ENCODE measurements around the gene KATNB1. TPM values are rescaled to one million over a fixed set of nuclear protein-coding genes. Genes with fewer than 3 reads are reported as not detected.

KATNB1 gene
- total and polyA plus RNA-seq, 7 experiments from 2014 or later = 20.4 to 32.9 (median 26.0) TPM

GRCh38 chr16:57694725-57695679 is 40.6 kb upstream of the KATNB1 start, which contains the start of gene DRC7:
Gene DRC7, plus strand, starts transcription at chr16:57694806. Its CDS starts 3,144 bp downstream, at chr16:57697950.
- H3K4me1 ChIP-seq (ENCODE audit: control insufficient read depth in 2 of 2, insufficient read depth in 2 of 2, low read length in 2 of 2) = peaks cover 5% of the 10 kb centered on the region in 2 donors
- no peaks in the 10 kb centered on the region for H3K36me3 ChIP-seq (ENCODE audit: control insufficient read depth in 2 of 3, insufficient read depth in 3 of 3, low read length in 3 of 3)
- Mint-ChIP-seq H3K27me3 (peaks cover 0 to 9% (median 0%) of the 10 kb centered on the region in 5 donors), H3K4me1 (peaks cover 3 to 19% (median 10%) of the 10 kb centered on the region in 7 donors), H3K9me3 (no peaks in the 10 kb centered on the region), H3K27ac (peak within 1 kb of the TSS in 5 of 9 donors; percentile 48 to 87 (median 65)), H3K4me3 (peak within 1 kb of the TSS in 5 of 10 donors; percentile 4 to 75 (median 25)), H3K36me3 (no peaks in the 10 kb centered on the region)
- intact Hi-C loops (cut with micrococcal nuclease) = loop anchor here in 1 of 2 donors (5.0 kb wide), 1 partner anchor 42 kb away; the partner anchor contains the start of gene KATNB1
- no peaks in the 10 kb centered on the region for H3K27me3 ChIP-seq (ENCODE audit: control insufficient read depth in 2 of 2, insufficient read depth in 2 of 2, low read length in 2 of 2)
- H3K27ac ChIP-seq (ENCODE audit: low read depth, low read length) = no peak within 1 kb of the TSS
- CTCF ChIA-PET = no interaction called here
- peak; percentile 60 for ATAC-seq
- H3K9me3 ChIP-seq (ENCODE audit: control insufficient read depth in 2 of 3, low read length in 3 of 3) = no peaks in the 10 kb centered on the region
- peak in 2 of 9 donors; percentile 7 to 8 for DNase-seq
- POLR2A ChIA-PET = no interaction called here
- no peak within 1 kb of the TSS for H3K4me3 ChIP-seq (ENCODE audit: low read length)

GRCh38 chr16:57695680-57696069 is 39.9 kb upstream of the KATNB1 start:
- no peak overlapping the region for H3K4me3 ChIP-seq (ENCODE audit: low read length)
- CTCF ChIA-PET = no interaction called here

GRCh38 chr16:57696240-57696639 is 39.3 kb upstream of the KATNB1 start:
- intact Hi-C loops (cut with micrococcal nuclease) = no loop called here
- Mint-ChIP-seq H3K27ac (no peak overlapping the region), H3K36me3 (no peaks in the 10 kb centered on the region), H3K4me3 (no peak overlapping the region), H3K27me3 (peaks cover 0 to 9% (median 0%) of the 10 kb centered on the region in 5 donors), H3K9me3 (no peaks in the 10 kb centered on the region), H3K4me1 (peaks cover 0 to 10% (median 6%) of the 10 kb centered on the region in 7 donors)
- ChIA-PET CTCF (no interaction called here), POLR2A (no interaction called here)
- Histone ChIP-seq H3K9me3 (ENCODE audit: control insufficient read depth in 2 of 3, low read length in 3 of 3) (no peaks in the 10 kb centered on the region), H3K27me3 (ENCODE audit: control insufficient read depth in 2 of 2, insufficient read depth in 2 of 2, low read length in 2 of 2) (no peaks in the 10 kb centered on the region), H3K4me3 (ENCODE audit: low read length) (no peak overlapping the region), H3K27ac (ENCODE audit: low read depth, low read length) (no peak overlapping the region), H3K36me3 (ENCODE audit: control insufficient read depth in 2 of 3, insufficient read depth in 3 of 3, low read length in 3 of 3) (no peaks in the 10 kb centered on the region), H3K4me1 (ENCODE audit: control insufficient read depth in 2 of 2, insufficient read depth in 2 of 2, low read length in 2 of 2) (no peaks in the 10 kb centered on the region)
- no peak for ATAC-seq
- no peak for DNase-seq

More at GRCh38 chr16:57695680-57696069, 39.9 kb upstream of the KATNB1 start:
- H3K4me3 Mint-ChIP-seq = no peak overlapping the region
- DNase-seq (no peak), ATAC-seq (no peak)
- H3K27ac Mint-ChIP-seq = no peak overlapping the region
- POLR2A ChIA-PET = no interaction called here
- Histone ChIP-seq H3K36me3 (ENCODE audit: control insufficient read depth in 2 of 3, insufficient read depth in 3 of 3, low read length in 3 of 3) (no peaks in the 10 kb centered on the region), H3K27me3 (ENCODE audit: control insufficient read depth in 2 of 2, insufficient read depth in 2 of 2, low read length in 2 of 2) (no peaks in the 10 kb centered on the region), H3K9me3 (ENCODE audit: control insufficient read depth in 2 of 3, low read length in 3 of 3) (no peaks in the 10 kb centered on the region), H3K4me1 (ENCODE audit: control insufficient read depth in 2 of 2, insufficient read depth in 2 of 2, low read length in 2 of 2) (no peaks in the 10 kb centered on the region), H3K27ac (ENCODE audit: low read depth, low read length) (no peak overlapping the region)
- peaks cover 0 to 9% (median 0%) of the 10 kb centered on the region in 5 donors for H3K27me3 Mint-ChIP-seq
- no peaks in the 10 kb centered on the region for H3K36me3 Mint-ChIP-seq
- no peaks in the 10 kb centered on the region for H3K9me3 Mint-ChIP-seq
- peaks cover 0 to 13% (median 6%) of the 10 kb centered on the region in 7 donors for H3K4me1 Mint-ChIP-seq
- intact Hi-C loops (cut with micrococcal nuclease) = no loop called here

GRCh38 chr16:57697896-57698537 is 37.6 kb upstream of the KATNB1 start:
- Mint-ChIP-seq H3K4me1 (peaks cover 0 to 10% (median 6%) of the 10 kb centered on the region in 7 donors), H3K27ac (no peak overlapping the region), H3K4me3 (no peak overlapping the region), H3K36me3 (no peaks in the 10 kb centered on the region), H3K9me3 (no peaks in the 10 kb centered on the region), H3K27me3 (peaks cover 0 to 1% (median 0%) of the 10 kb centered on the region in 5 donors)
- POLR2A ChIA-PET = no interaction called here
- DNase-seq (no peak), ATAC-seq (no peak)
- intact Hi-C loops (cut with micrococcal nuclease) = no loop called here
- Histone ChIP-seq H3K27ac (ENCODE audit: low read depth, low read length) (no peak overlapping the region), H3K4me3 (ENCODE audit: low read length) (no peak overlapping the region), H3K27me3 (ENCODE audit: control insufficient read depth in 2 of 2, insufficient read depth in 2 of 2, low read length in 2 of 2) (no peaks in the 10 kb centered on the region), H3K4me1 (ENCODE audit: control insufficient read depth in 2 of 2, insufficient read depth in 2 of 2, low read length in 2 of 2) (no peaks in the 10 kb centered on the region), H3K9me3 (ENCODE audit: control insufficient read depth in 2 of 3, low read length in 3 of 3) (no peaks in the 10 kb centered on the region), H3K36me3 (ENCODE audit: control insufficient read depth in 2 of 3, insufficient read depth in 3 of 3, low read length in 3 of 3) (no peaks in the 10 kb centered on the region)
- CTCF ChIA-PET = no interaction called here

- Histone ChIP-seq H3K4me1 (ENCODE audit: control insufficient read depth in 2 of 2, insufficient read depth in 2 of 2, low read length in 2 of 2) (no peaks in the 10 kb centered on the region), H3K27me3 (ENCODE audit: control insufficient read depth in 2 of 2, insufficient read depth in 2 of 2, low read length in 2 of 2) (no peaks in the 10 kb centered on the region), H3K27ac (ENCODE audit: low read depth, low read length) (no peak overlapping the region), H3K36me3 (ENCODE audit: control insufficient read depth in 2 of 3, insufficient read depth in 3 of 3, low read length in 3 of 3) (no peaks in the 10 kb centered on the region), H3K9me3 (ENCODE audit: control insufficient read depth in 2 of 3, low read length in 3 of 3) (no peaks in the 10 kb centered on the region), H3K4me3 (ENCODE audit: low read length) (no peak overlapping the region)
- Mint-ChIP-seq H3K4me1 (peaks cover 0 to 10% (median 6%) of the 10 kb centered on the region in 7 donors), H3K27me3 (no peaks in the 10 kb centered on the region), H3K4me3 (no peak overlapping the region), H3K36me3 (no peaks in the 10 kb centered on the region), H3K27ac (no peak overlapping the region), H3K9me3 (no peaks in the 10 kb centered on the region)
- intact Hi-C loops (cut with micrococcal nuclease) = no loop called here
- POLR2A ChIA-PET = no interaction called here
- DNase-seq (no peak), ATAC-seq (no peak)
- CTCF ChIA-PET = interaction anchor here (0.9 kb wide), 1 partner anchor 179 kb away, joined by 3 read pairs; no protein-coding TSS in a partner anchor
Observed at GRCh38 chr16:57698812-57699405, 36.7 kb upstream of the KATNB1 start.

- ATAC-seq = no peak
- no peaks in the 10 kb centered on the region for H3K36me3 ChIP-seq (ENCODE audit: control insufficient read depth in 2 of 3, insufficient read depth in 3 of 3, low read length in 3 of 3)
- POLR2A ChIA-PET = no interaction called here
- Mint-ChIP-seq H3K9me3 (no peaks in the 10 kb centered on the region), H3K4me3 (no peak overlapping the region), H3K36me3 (no peaks in the 10 kb centered on the region), H3K27ac (no peak overlapping the region), H3K27me3 (peaks cover 0 to 5% (median 0%) of the 10 kb centered on the region in 5 donors), H3K4me1 (peaks cover 0 to 9% (median 6%) of the 10 kb centered on the region in 7 donors)
- H3K9me3 ChIP-seq (ENCODE audit: control insufficient read depth in 2 of 3, low read length in 3 of 3) = no peaks in the 10 kb centered on the region
- H3K4me1 ChIP-seq (ENCODE audit: control insufficient read depth in 2 of 2, insufficient read depth in 2 of 2, low read length in 2 of 2) = no peaks in the 10 kb centered on the region
- intact Hi-C loops (cut with micrococcal nuclease) = no loop called here
- CTCF ChIA-PET = interaction anchor here (0.9 kb wide), 1 partner anchor 180 kb away, joined by 3 read pairs; no protein-coding TSS in a partner anchor
- no peaks in the 10 kb centered on the region for H3K27me3 ChIP-seq (ENCODE audit: control insufficient read depth in 2 of 2, insufficient read depth in 2 of 2, low read length in 2 of 2)
- no peak overlapping the region for H3K4me3 ChIP-seq (ENCODE audit: low read length)
- DNase-seq = no peak
- no peak overlapping the region for H3K27ac ChIP-seq (ENCODE audit: low read depth, low read length)
Observed at GRCh38 chr16:57699481-57699880, 36.1 kb upstream of the KATNB1 start.

Data from naive thymus-derived CD4-positive, alpha-beta T cell (primary cell).